Activated CD8-positive, alpha-beta T cell treated with anti-CD3 and anti-CD28 coated beads for 36 hours (primary cell): ENCODE measurements around the gene VIT. TPM values are rescaled to one million over a fixed set of nuclear protein-coding genes. Genes with fewer than 3 reads are reported as not detected.

ENCODE experiments used
- ATAC-seq: fragments of 200-7000 bp; cut with Tn5 transposase; one replicate; pipeline ENCODE4 v1.10.0; 2021; ENCODE audit warnings: mild to moderate bottlenecking, moderate library complexity
- CTCF ChIA-PET: fragments of 350-600 bp; sonication (Branson Sonifier 250); formaldehyde crosslinking; loops from one replicate; lab custom pipeline; 2021; ENCODE audit warnings: antibody characterized with exemption; lab: Charles Lee
- POLR2A ChIA-PET: fragments of 350-600 bp; sonication (Branson Sonifier 250); formaldehyde crosslinking; loops from one replicate; lab custom pipeline; 2021; ENCODE audit warnings: antibody characterized with exemption; lab: Charles Lee
- DNase-seq: peaks from one replicate; pipeline ENCODE4 v3.0.0-alpha.2; 2020
- H3K27ac Mint-ChIP-seq: one replicate; pipeline ENCODE4 v1.8.0; 2021; ENCODE audit warnings: mild to moderate bottlenecking, mixed read lengths
- H3K27me3 Mint-ChIP-seq: one replicate; pipeline ENCODE4 v1.8.0; 2021; ENCODE audit warnings: mixed read lengths
- H3K36me3 Mint-ChIP-seq: one replicate; pipeline ENCODE4 v1.8.0; 2021; ENCODE audit warnings: low read depth, mixed read lengths
- H3K4me1 Mint-ChIP-seq: one replicate; pipeline ENCODE4 v1.8.0; 2021; ENCODE audit warnings: low read depth, mixed read lengths
- H3K4me3 Mint-ChIP-seq: one replicate; pipeline ENCODE4 v1.8.0; 2021; ENCODE audit warnings: mild to moderate bottlenecking, moderate library complexity, mixed read lengths
- H3K9me3 Mint-ChIP-seq: one replicate; pipeline ENCODE4 v1.8.0; 2021; ENCODE audit warnings: mixed read lengths
- CTCF ChIP-seq: fragments of 200-600 bp; IDR thresholded peaks from one replicate; pipeline ENCODE4 v1.8.0; 2022; ENCODE audit warnings: antibody characterized with exemption, mild to moderate bottlenecking
- intact Hi-C: fragments of 100-400 bp; cut with micrococcal nuclease; formaldehyde crosslinking; loops from one replicate; pipeline ENCODE4 v1.10.0; 2022
- total RNA-seq, 2 experiments: library from RNA; stranded (reverse); gene quantifications; one replicate each; pipeline ENCODE4 v1.2.3, GENCODE V29; 2021

The VIT gene
- total RNA-seq, 2 experiments from 2014 or later: not detected

- no peak for DNase-seq
- ChIA-PET POLR2A (no interaction called here), CTCF (no interaction called here)
- no peak overlapping the region for H3K4me3 Mint-ChIP-seq
- no peaks in the 10 kb centered on the region for H3K36me3 Mint-ChIP-seq
- no peak for ATAC-seq
- H3K4me1 Mint-ChIP-seq: no peaks in the 10 kb centered on the region
- no peaks in the 10 kb centered on the region for H3K9me3 Mint-ChIP-seq
- TF ChIP-seq CTCF: no peak
- peaks cover 3% of the 10 kb centered on the region for H3K27me3 Mint-ChIP-seq
- intact Hi-C loops: no loop called here
- H3K27ac Mint-ChIP-seq: no peak overlapping the region
Observed at GRCh38 chr2:36670881-36671595, 25.5 kb upstream of the VIT start.

GRCh38 chr2:36671731-36672130, 24.8 kb upstream of the VIT start:
- H3K27me3 Mint-ChIP-seq: peaks cover 3% of the 10 kb centered on the region
- DNase-seq (no peak), ATAC-seq (no peak)
- no peak for TF ChIP-seq CTCF
- H3K36me3 Mint-ChIP-seq: no peaks in the 10 kb centered on the region
- peaks cover 2% of the 10 kb centered on the region for H3K4me1 Mint-ChIP-seq
- H3K4me3 Mint-ChIP-seq: no peak overlapping the region
- no peaks in the 10 kb centered on the region for H3K9me3 Mint-ChIP-seq
- H3K27ac Mint-ChIP-seq: no peak overlapping the region
- CTCF ChIA-PET: no interaction called here
- intact Hi-C loops: no loop called here
- POLR2A ChIA-PET: no interaction called here

GRCh38 chr2:36672199-36672598, 24.3 kb upstream of the VIT start:
- Mint-ChIP-seq H3K36me3 (no peaks in the 10 kb centered on the region), H3K4me1 (peaks cover 7% of the 10 kb centered on the region), H3K27me3 (peaks cover 3% of the 10 kb centered on the region), H3K9me3 (no peaks in the 10 kb centered on the region), H3K27ac (no peak overlapping the region), H3K4me3 (no peak overlapping the region)
- no peak for ATAC-seq
- ChIA-PET CTCF (no interaction called here), POLR2A (no interaction called here)
- DNase-seq: no peak
- intact Hi-C loops: no loop called here
- peak; percentile 19 for TF ChIP-seq CTCF

- H3K27ac Mint-ChIP-seq: no peak overlapping the region
- H3K27me3 Mint-ChIP-seq: no peaks in the 10 kb centered on the region
- ChIA-PET CTCF (interaction anchor here (1.3 to 2.9 kb wide), 2 partner anchors 8 to 11 kb away, joined by 3 to 18 read pairs; no protein-coding TSS in a partner anchor), POLR2A (no interaction called here)
- H3K36me3 Mint-ChIP-seq: peaks cover 2% of the 10 kb centered on the region
- TF ChIP-seq CTCF: no peak
- H3K4me3 Mint-ChIP-seq: no peak overlapping the region
- no peak for ATAC-seq
- peaks cover 15% of the 10 kb centered on the region for H3K4me1 Mint-ChIP-seq
- intact Hi-C loops: no loop called here
- H3K9me3 Mint-ChIP-seq: peaks cover 13% of the 10 kb centered on the region
- no peak for DNase-seq
Observed at GRCh38 chr2:36675579-36676282, 20.8 kb upstream of the VIT start.

GRCh38 chr2:36676364-36676763, 20.1 kb upstream of the VIT start:
- H3K4me3 Mint-ChIP-seq: no peak overlapping the region
- peaks cover 15% of the 10 kb centered on the region for H3K4me1 Mint-ChIP-seq
- no peak overlapping the region for H3K27ac Mint-ChIP-seq
- H3K36me3 Mint-ChIP-seq: peaks cover 2% of the 10 kb centered on the region
- TF ChIP-seq CTCF: no peak
- H3K9me3 Mint-ChIP-seq: peaks cover 13% of the 10 kb centered on the region
- POLR2A ChIA-PET: no interaction called here
- H3K27me3 Mint-ChIP-seq: peaks cover 2% of the 10 kb centered on the region
- DNase-seq (no peak), ATAC-seq (no peak)
- CTCF ChIA-PET: interaction anchor here (1.3 to 2.9 kb wide), 2 partner anchors 9 to 11 kb away, joined by 3 to 18 read pairs; no protein-coding TSS in a partner anchor
- intact Hi-C loops: no loop called here
